ENCODE measurements around the gene LARP4.

GRCh38 chr12:50515587-50515986 is 114.9 kb downstream of the LARP4 start:
- TF ChIP-seq CTCF (IDR thresholded peaks at IDR 0.05) (no peak), POLR2A (IDR thresholded peaks at IDR 0.05) (no peak)

Data from Peyer's patch (tissue), 4 donors.